ENCODE results near the gene AUH.

DNA sequence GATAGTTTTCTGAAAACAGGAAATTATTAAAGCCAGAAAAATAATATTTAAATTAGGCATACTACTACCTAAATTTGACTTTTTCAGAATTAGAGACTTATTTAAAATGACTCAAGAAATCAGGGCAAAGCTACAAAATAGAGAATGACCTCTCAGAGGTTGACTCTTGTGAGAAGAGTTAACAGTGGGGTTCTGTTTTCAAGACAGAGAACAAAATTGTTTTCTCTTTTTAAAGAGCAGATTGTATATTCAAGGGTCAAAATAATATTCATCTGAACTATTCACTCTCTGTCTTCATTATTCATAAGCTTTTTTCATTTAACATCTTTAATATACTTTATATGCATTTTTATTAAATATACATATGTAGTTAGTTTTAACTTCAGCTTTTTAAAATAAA lies 21.9 kb upstream of the AUH start:
- TF ChIP-seq, protein P1, sequence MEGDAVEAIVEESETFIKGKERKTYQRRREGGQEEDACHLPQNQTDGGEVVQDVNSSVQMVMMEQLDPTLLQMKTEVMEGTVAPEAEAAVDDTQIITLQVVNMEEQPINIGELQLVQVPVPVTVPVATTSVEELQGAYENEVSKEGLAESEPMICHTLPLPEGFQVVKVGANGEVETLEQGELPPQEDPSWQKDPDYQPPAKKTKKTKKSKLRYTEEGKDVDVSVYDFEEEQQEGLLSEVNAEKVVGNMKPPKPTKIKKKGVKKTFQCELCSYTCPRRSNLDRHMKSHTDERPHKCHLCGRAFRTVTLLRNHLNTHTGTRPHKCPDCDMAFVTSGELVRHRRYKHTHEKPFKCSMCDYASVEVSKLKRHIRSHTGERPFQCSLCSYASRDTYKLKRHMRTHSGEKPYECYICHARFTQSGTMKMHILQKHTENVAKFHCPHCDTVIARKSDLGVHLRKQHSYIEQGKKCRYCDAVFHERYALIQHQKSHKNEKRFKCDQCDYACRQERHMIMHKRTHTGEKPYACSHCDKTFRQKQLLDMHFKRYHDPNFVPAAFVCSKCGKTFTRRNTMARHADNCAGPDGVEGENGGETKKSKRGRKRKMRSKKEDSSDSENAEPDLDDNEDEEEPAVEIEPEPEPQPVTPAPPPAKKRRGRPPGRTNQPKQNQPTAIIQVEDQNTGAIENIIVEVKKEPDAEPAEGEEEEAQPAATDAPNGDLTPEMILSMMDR (conservative IDR thresholded peaks at IDR 0.05 in 1 of 2, IDR thresholded peaks at IDR 0.05 in 1 of 2; ENCODE audit: low read depth in 1 of 2, low read length in 2 of 2) = no peak
- no peak for TF ChIP-seq EZH2 (IDR thresholded peaks at IDR 0.05; ENCODE audit: low read length, missing control alignments)

All from fibroblast of lung (primary cell).